ENCODE measurements around the gene ETNK1. TPM values are rescaled to one million over a fixed set of nuclear protein-coding genes. Genes with fewer than 3 reads are reported as not detected.

The ETNK1 gene
- polyA plus RNA-seq, 1 donor = 96.9 TPM

DNA sequence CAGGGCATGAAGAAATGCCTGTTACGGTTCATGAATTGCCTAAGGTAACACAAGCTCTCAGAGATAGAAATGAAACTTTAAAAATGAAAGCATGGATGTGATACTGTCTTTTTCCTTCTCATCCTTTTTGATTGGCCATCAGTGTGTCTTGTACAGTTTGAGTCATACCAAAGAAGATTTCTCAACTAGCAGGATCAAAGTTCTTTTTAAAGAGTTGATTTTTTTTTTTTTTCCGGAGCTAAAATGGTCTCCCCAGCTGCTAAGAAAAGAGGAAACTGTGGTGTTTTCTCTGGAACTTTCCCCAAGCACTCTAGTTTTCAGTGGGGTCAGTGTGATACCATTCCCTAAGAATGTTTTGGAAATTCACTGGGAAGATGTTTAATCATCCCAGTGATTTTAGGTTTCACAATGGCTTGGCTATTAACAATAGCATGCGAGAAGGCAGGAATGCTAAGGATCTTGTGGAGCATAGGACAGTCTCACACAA is 105.0 kb downstream of the ETNK1 start:
- no peaks in the 10 kb centered on the region for H3K9me3 ChIP-seq (ENCODE audit: control insufficient read depth, low read depth, low read length)
- 40% methylated on average over 1 of the region's 3 CpGs for WGBS (ENCODE audit: insufficient coverage, low lambda C conversion rate)
- no peaks in the 10 kb centered on the region for H3K27me3 ChIP-seq (ENCODE audit: control insufficient read depth, insufficient read depth, low read length)
- no peaks in the 10 kb centered on the region for H3K36me3 ChIP-seq (ENCODE audit: control insufficient read depth, insufficient read depth, low read length)
- H3K4me1 ChIP-seq (ENCODE audit: control insufficient read depth, insufficient read depth, low read length) = peaks cover 8% of the 10 kb centered on the region
- no peak overlapping the region for H3K4me3 ChIP-seq (ENCODE audit: low read length)
- H3K27ac ChIP-seq (ENCODE audit: low read length) = peak overlapping the region; percentile 41
- DNase-seq = peak; percentile 32 to 55

- no peak overlapping the region for H3K27ac ChIP-seq (ENCODE audit: low read length)
- H3K4me3 ChIP-seq (ENCODE audit: low read length) = no peak overlapping the region
- peaks cover 8% of the 10 kb centered on the region for H3K4me1 ChIP-seq (ENCODE audit: control insufficient read depth, insufficient read depth, low read length)
- H3K27me3 ChIP-seq (ENCODE audit: control insufficient read depth, insufficient read depth, low read length) = no peaks in the 10 kb centered on the region
- WGBS (ENCODE audit: insufficient coverage, low lambda C conversion rate) = no CpG with 5 or more reads among the region's 3 CpGs
- DNase-seq = no peak
- no peaks in the 10 kb centered on the region for H3K36me3 ChIP-seq (ENCODE audit: control insufficient read depth, insufficient read depth, low read length)
- no peaks in the 10 kb centered on the region for H3K9me3 ChIP-seq (ENCODE audit: control insufficient read depth, low read depth, low read length)
These were observed 106.3 kb downstream of the ETNK1 start for GRCh38 chr12:22731236-22731635.

- Histone ChIP-seq H3K36me3 (ENCODE audit: control insufficient read depth, insufficient read depth, low read length) (no peaks in the 10 kb centered on the region), H3K4me1 (ENCODE audit: control insufficient read depth, insufficient read depth, low read length) (peaks cover 8% of the 10 kb centered on the region), H3K27ac (ENCODE audit: low read length) (no peak overlapping the region), H3K9me3 (ENCODE audit: control insufficient read depth, low read depth, low read length) (no peaks in the 10 kb centered on the region), H3K27me3 (ENCODE audit: control insufficient read depth, insufficient read depth, low read length) (no peaks in the 10 kb centered on the region), H3K4me3 (ENCODE audit: low read length) (no peak overlapping the region)
- WGBS (ENCODE audit: insufficient coverage, low lambda C conversion rate) = no CpG with 5 or more reads among the region's 7 CpGs
- no peak for DNase-seq
These were observed 108.8 kb downstream of the ETNK1 start for GRCh38 chr12:22733756-22734155.

- no peaks in the 10 kb centered on the region for H3K9me3 ChIP-seq (ENCODE audit: control insufficient read depth, low read depth, low read length)
- H3K4me1 ChIP-seq (ENCODE audit: control insufficient read depth, insufficient read depth, low read length) = no peaks in the 10 kb centered on the region
- H3K36me3 ChIP-seq (ENCODE audit: control insufficient read depth, insufficient read depth, low read length) = no peaks in the 10 kb centered on the region
- H3K27me3 ChIP-seq (ENCODE audit: control insufficient read depth, insufficient read depth, low read length) = no peaks in the 10 kb centered on the region
- no peak for DNase-seq
- H3K27ac ChIP-seq (ENCODE audit: low read length) = no peak overlapping the region
- H3K4me3 ChIP-seq (ENCODE audit: low read length) = no peak overlapping the region
- no CpG with 5 or more reads among the region's 1 CpG for WGBS (ENCODE audit: insufficient coverage, low lambda C conversion rate)
These were observed 114.0 kb downstream of the ETNK1 start for GRCh38 chr12:22738945-22739344.

Other genes starting within 250 kb of the ETNK1 start
- 61.6 TPM for gene C2CD5, start 80.6 kb upstream of the ETNK1 start, polyA plus RNA-seq

All from large intestine (tissue), 3 donors.